ENCODE results near the gene OR52A5.

GRCh38 chr11:5118893-5119292 is 19.3 kb downstream of the OR52A5 start:
- TF ChIP-seq SP1 (IDR thresholded peaks at IDR 0.05) (no peak), BHLHE40 (IDR thresholded peaks at IDR 0.05; ENCODE audit: borderline replicate concordance) (no peak), FOXA1 (IDR thresholded peaks at IDR 0.05) (no peak), ARNT (IDR thresholded peaks at IDR 0.05) (no peak), NFRKB (IDR thresholded peaks at IDR 0.05) (no peak), HDGF (IDR thresholded peaks at IDR 0.05; ENCODE audit: borderline replicate concordance) (no peak)

Measured in HEK293T (cell line).